ENCODE measurements around the gene SEMA3A. TPM values are rescaled to one million over a fixed set of nuclear protein-coding genes. Genes with fewer than 3 reads are reported as not detected.
"Not testable (repeated sequence)": the region's sequence is repeated elsewhere in the genome, so short reads cannot be mapped to it uniquely, and the experiment has no call there.

The SEMA3A gene
- total RNA-seq, 2 experiments from 2014 or later: not detected

GRCh38 chr7:84218681-84219080 lies 24.1 kb upstream of the SEMA3A start:
- ChIA-PET POLR2A (interaction anchor here (0.7 to 1.0 kb wide), 2 partner anchors 17 to 310 kb away, joined by 3 to 4 read pairs; no protein-coding TSS in a partner anchor), CTCF (ENCODE audit: unreplicated experiment) (no interaction called here)
- Histone ChIP-seq H3K9me3 (ENCODE audit: low read length) (no peaks in the 10 kb centered on the region), H4K20me1 (ENCODE audit: insufficient read depth, low read length) (no peaks in the 10 kb centered on the region), H3K36me3 (ENCODE audit: insufficient read depth, low read length) (no peaks in the 10 kb centered on the region), H3K27ac (ENCODE audit: low read depth, low read length, poor library complexity, severe bottlenecking) (no peak overlapping the region), H2AFZ (ENCODE audit: low read length) (no peak overlapping the region), H3K9me2 (ENCODE audit: insufficient read depth, low read length) (no peaks in the 10 kb centered on the region), H3K79me2 (ENCODE audit: insufficient read depth, low read depth, low read length) (no peaks in the 10 kb centered on the region), H3K4me1 (ENCODE audit: insufficient read depth, low read length, poor library complexity, severe bottlenecking) (no peaks in the 10 kb centered on the region), H3K4me3 (ENCODE audit: low read depth, low read length, poor library complexity, severe bottlenecking) (no peak overlapping the region), H3K4me2 (ENCODE audit: low read length) (no peak overlapping the region)
- TF ChIP-seq EZH2phosphoT487 (IDR thresholded peaks at IDR 0.05; ENCODE audit: borderline replicate concordance, low read depth, low read length) (no peak), CTCF (conservative IDR thresholded peaks at IDR 0.05; ENCODE audit: low read length) (no peak)
- intact Hi-C loops (cut with micrococcal nuclease; ENCODE audit: unreplicated experiment): no loop called here
- BruUV-seq (replicated peaks): no TSS peak
- no peak for DNase-seq (ENCODE audit: low spot score)

GRCh38 chr7:84216472-84216871 lies 21.9 kb upstream of the SEMA3A start:
- H3K9me3 ChIP-seq (ENCODE audit: low read length): no peaks in the 10 kb centered on the region
- H3K27ac ChIP-seq (ENCODE audit: low read depth, low read length, poor library complexity, severe bottlenecking): no peak overlapping the region
- H3K36me3 ChIP-seq (ENCODE audit: insufficient read depth, low read length): no peaks in the 10 kb centered on the region
- H3K4me2 ChIP-seq (ENCODE audit: low read length): no peak overlapping the region
- ChIA-PET POLR2A (interaction anchor here (1.2 kb wide), 1 partner anchor 15 kb away, joined by 3 read pairs; no protein-coding TSS in a partner anchor), CTCF (ENCODE audit: unreplicated experiment) (no interaction called here)
- TF ChIP-seq EZH2phosphoT487 (IDR thresholded peaks at IDR 0.05; ENCODE audit: borderline replicate concordance, low read depth, low read length): no peak
- TF ChIP-seq CTCF (conservative IDR thresholded peaks at IDR 0.05; ENCODE audit: low read length): no peak
- H3K4me1 ChIP-seq (ENCODE audit: insufficient read depth, low read length, poor library complexity, severe bottlenecking): no peaks in the 10 kb centered on the region
- intact Hi-C loops (cut with micrococcal nuclease; ENCODE audit: unreplicated experiment): no loop called here
- H2AFZ ChIP-seq (ENCODE audit: low read length): no peak overlapping the region
- H3K4me3 ChIP-seq (ENCODE audit: low read depth, low read length, poor library complexity, severe bottlenecking): no peak overlapping the region
- no peak for DNase-seq (ENCODE audit: low spot score)
- BruUV-seq (replicated peaks): no TSS peak
- no peaks in the 10 kb centered on the region for H4K20me1 ChIP-seq (ENCODE audit: insufficient read depth, low read length)
- H3K79me2 ChIP-seq (ENCODE audit: insufficient read depth, low read depth, low read length): no peaks in the 10 kb centered on the region
- H3K9me2 ChIP-seq (ENCODE audit: insufficient read depth, low read length): no peaks in the 10 kb centered on the region

GRCh38 chr7:84214757-84215156 lies 20.2 kb upstream of the SEMA3A start:
- H3K9me2 ChIP-seq (ENCODE audit: insufficient read depth, low read length); H3K4me2 ChIP-seq (ENCODE audit: low read length); H2AFZ ChIP-seq (ENCODE audit: low read length); H4K20me1 ChIP-seq (ENCODE audit: insufficient read depth, low read length); intact Hi-C loops (cut with micrococcal nuclease; ENCODE audit: unreplicated experiment); H3K4me3 ChIP-seq (ENCODE audit: low read depth, low read length, poor library complexity, severe bottlenecking); DNase-seq (ENCODE audit: low spot score); H3K9me3 ChIP-seq (ENCODE audit: low read length); H3K36me3 ChIP-seq (ENCODE audit: insufficient read depth, low read length); BruUV-seq (replicated peaks); H3K27ac ChIP-seq (ENCODE audit: low read depth, low read length, poor library complexity, severe bottlenecking); CTCF ChIA-PET (ENCODE audit: unreplicated experiment); H3K79me2 ChIP-seq (ENCODE audit: insufficient read depth, low read depth, low read length); H3K4me1 ChIP-seq (ENCODE audit: insufficient read depth, low read length, poor library complexity, severe bottlenecking): not testable (repeated sequence)
- POLR2A ChIA-PET: interaction anchor here (0.6 to 0.7 kb wide), 2 partner anchors 234 to 467 kb away, joined by 3 to 4 read pairs; no protein-coding TSS in a partner anchor

Measured in OCI-LY7 (cell line).